Measurements from ENCODE around the gene SIGLEC1.

- TF ChIP-seq CTCF (IDR thresholded peaks at IDR 0.05) (no peak), POLR2AphosphoS5 (IDR thresholded peaks at IDR 0.05) (no peak)
Observed at GRCh38 chr20:3738111-3739053, 26.0 kb upstream of the SIGLEC1 start.
